IMR-90 (cell line): ENCODE results near the gene MRPL4. TPM values are rescaled to one million over a fixed set of nuclear protein-coding genes. Genes with fewer than 3 reads are reported as not detected.

Experiments used
- microRNA-seq, 2 experiments: library from miRNA; stranded (forward) in 1 of 2; unstranded in 1 of 2; fragments of 10-50 nt in 1 of 2; fragments of <30 nt in 1 of 2; gene quantifications in 1 of 2; microRNA quantifications in 1 of 2; one replicate each; pipeline versions ENCODE3 to v1.1.0; 2013 to 2020; ENCODE audit not compliant: insufficient read depth in 1 of 2, insufficient read length in 1 of 2, unreplicated experiment in 1 of 2
- polyA plus RNA-seq, 3 experiments: library from polyadenylated mRNA; depleted of rRNA; stranded (reverse); fragments of >200 nt; gene quantifications; 2 replicates each; pipeline ENCODE4 v1.2.3, GENCODE V29; 2012; ENCODE audit warnings: low replicate concordance in 1 of 3
- small RNA-seq, 5 experiments: library from RNA; depleted of rRNA; stranded (forward); fragments of <200 nt; gene quantifications; one replicate each; pipeline ENCODE3, GENCODE V24; 2012
- total RNA-seq: library from RNA; depleted of rRNA; stranded (reverse); fragments of >200 nt; gene quantifications from 2 replicates; pipeline ENCODE4 v1.2.3, GENCODE V29; 2012; rRNA removed

Gene MRPL4
- total and polyA plus RNA-seq, 2 of the 4 experiments (the other 2 are of a cell fraction) = 32.8 to 108 TPM

Small RNA genes lying within 50 kb of the gene (microRNA-seq; reads per million reads assigned to microRNA genes)
- gene AC011511.1 (ENCODE audit: insufficient read depth, insufficient read length) (not detected), gene MIR4322 (ENCODE audit: insufficient read depth in 1 of 2, insufficient read length in 1 of 2, unreplicated experiment in 1 of 2) (0 reads per million in 2 experiments)

Small RNA genes lying within 50 kb of the gene (small RNA-seq; reads per million reads assigned to genes)
- gene AC011511.1 = 0 reads per million in 5 experiments
- 0 reads per million in 5 experiments for gene MIR4322

Other genes with a start within 250 kb of the MRPL4 start
- gene COL5A3, start 241.7 kb upstream of the MRPL4 start, total RNA-seq = 0.54 and 0.56 TPM in 2 replicates
- 1.5 TPM in 2 replicates for gene COL5A3, start 241.7 kb upstream of the MRPL4 start, polyA plus RNA-seq (2012; rRNA removed)
- gene RDH8, start 238.7 kb upstream of the MRPL4 start, total RNA-seq = 0.18 TPM in 1 of 2 replicates, not detected in the other
- not detected in 2 replicates for gene RDH8, start 238.7 kb upstream of the MRPL4 start, polyA plus RNA-seq (2012; rRNA removed)
- gene SHFL, start 165.9 kb upstream of the MRPL4 start, total RNA-seq = 9.0 and 10.0 TPM in 2 replicates
- gene SHFL, start 165.9 kb upstream of the MRPL4 start, polyA plus RNA-seq (2012; rRNA removed) = 32.1 and 34.3 TPM in 2 replicates
- not detected in 2 replicates for gene ANGPTL6, start 149.5 kb upstream of the MRPL4 start, total RNA-seq
- 0.17 and 0.21 TPM in 2 replicates for gene ANGPTL6, start 149.5 kb upstream of the MRPL4 start, polyA plus RNA-seq (2012; rRNA removed)
- gene PPAN, start 145.9 kb upstream of the MRPL4 start, total RNA-seq = 24.0 and 30.3 TPM in 2 replicates
- 38.2 and 41.6 TPM in 2 replicates for gene PPAN, start 145.9 kb upstream of the MRPL4 start, polyA plus RNA-seq (2012; rRNA removed)
- 0.54 and 0.56 TPM in 2 replicates for gene P2RY11, start 140.5 kb upstream of the MRPL4 start, total RNA-seq
- gene P2RY11, start 140.5 kb upstream of the MRPL4 start, polyA plus RNA-seq (2012; rRNA removed) = 4.5 and 6.6 TPM in 2 replicates
- gene EIF3G, start 132.3 kb upstream of the MRPL4 start, total RNA-seq = 209 and 278 TPM in 2 replicates
- gene EIF3G, start 132.3 kb upstream of the MRPL4 start, polyA plus RNA-seq (2012; rRNA removed) = 235 and 243 TPM in 2 replicates
- gene DNMT1, start 57.3 kb upstream of the MRPL4 start, total RNA-seq = 26.2 and 40.3 TPM in 2 replicates
- gene DNMT1, start 57.3 kb upstream of the MRPL4 start, polyA plus RNA-seq (2012; rRNA removed) = 83.6 and 88.1 TPM in 2 replicates
- 14.0 and 16.7 TPM in 2 replicates for gene S1PR2, start 20.9 kb upstream of the MRPL4 start, total RNA-seq
- 15.0 and 16.1 TPM in 2 replicates for gene S1PR2, start 20.9 kb upstream of the MRPL4 start, polyA plus RNA-seq (2012; rRNA removed)
- gene ICAM1, start 18.9 kb downstream of the MRPL4 start, total RNA-seq = 6.9 and 10.6 TPM in 2 replicates
- 18.3 and 19.1 TPM in 2 replicates for gene ICAM1, start 18.9 kb downstream of the MRPL4 start, polyA plus RNA-seq (2012; rRNA removed)
- 2.3 and 2.5 TPM in 2 replicates for gene ICAM4, start 34.7 kb downstream of the MRPL4 start, total RNA-seq
- 4.0 TPM in 2 replicates for gene ICAM4, start 34.7 kb downstream of the MRPL4 start, polyA plus RNA-seq (2012; rRNA removed)
- gene ICAM5, start 37.7 kb downstream of the MRPL4 start, total RNA-seq = 2.5 and 3.0 TPM in 2 replicates
- 23.9 and 26.5 TPM in 2 replicates for gene ICAM5, start 37.7 kb downstream of the MRPL4 start, polyA plus RNA-seq (2012; rRNA removed)
- gene ZGLP1, start 57.6 kb downstream of the MRPL4 start, total RNA-seq = 0.54 TPM in 1 of 2 replicates, not detected in the other
- gene ZGLP1, start 57.6 kb downstream of the MRPL4 start, polyA plus RNA-seq (2012; rRNA removed) = 3.1 and 4.1 TPM in 2 replicates
- gene FDX2, start 63.8 kb downstream of the MRPL4 start, total RNA-seq = 39.8 and 40.8 TPM in 2 replicates
- gene FDX2, start 63.8 kb downstream of the MRPL4 start, polyA plus RNA-seq (2012; rRNA removed) = 72.0 and 82.3 TPM in 2 replicates
- gene RAVER1, start 81.3 kb downstream of the MRPL4 start, total RNA-seq = 2.5 and 2.7 TPM in 2 replicates
- gene RAVER1, start 81.3 kb downstream of the MRPL4 start, polyA plus RNA-seq (2012; rRNA removed) = 15.1 and 18.1 TPM in 2 replicates
- gene ICAM3, start 87.4 kb downstream of the MRPL4 start, total RNA-seq = 6.6 and 7.8 TPM in 2 replicates
- 11.7 and 14.8 TPM in 2 replicates for gene ICAM3, start 87.4 kb downstream of the MRPL4 start, polyA plus RNA-seq (2012; rRNA removed)
- 35.6 and 40.9 TPM in 2 replicates for gene TYK2, start 128.4 kb downstream of the MRPL4 start, total RNA-seq
- gene TYK2, start 128.4 kb downstream of the MRPL4 start, polyA plus RNA-seq (2012; rRNA removed) = 97.9 and 100 TPM in 2 replicates
- 209 and 248 TPM in 2 replicates for gene CDC37, start 151.3 kb downstream of the MRPL4 start, total RNA-seq
- gene CDC37, start 151.3 kb downstream of the MRPL4 start, polyA plus RNA-seq (2012; rRNA removed) = 629 and 650 TPM in 2 replicates
- 1.7 and 1.8 TPM in 2 replicates for gene PDE4A, start 168.3 kb downstream of the MRPL4 start, total RNA-seq
- gene PDE4A, start 168.3 kb downstream of the MRPL4 start, polyA plus RNA-seq (2012; rRNA removed) = 5.9 and 7.0 TPM in 2 replicates